Measurements from ENCODE around the gene XXYLT1.
"Not testable (repeated sequence)": the region's sequence is repeated elsewhere in the genome, so short reads cannot be mapped to it uniquely, and the experiment has no call there.

The XXYLT1 gene

DNA sequence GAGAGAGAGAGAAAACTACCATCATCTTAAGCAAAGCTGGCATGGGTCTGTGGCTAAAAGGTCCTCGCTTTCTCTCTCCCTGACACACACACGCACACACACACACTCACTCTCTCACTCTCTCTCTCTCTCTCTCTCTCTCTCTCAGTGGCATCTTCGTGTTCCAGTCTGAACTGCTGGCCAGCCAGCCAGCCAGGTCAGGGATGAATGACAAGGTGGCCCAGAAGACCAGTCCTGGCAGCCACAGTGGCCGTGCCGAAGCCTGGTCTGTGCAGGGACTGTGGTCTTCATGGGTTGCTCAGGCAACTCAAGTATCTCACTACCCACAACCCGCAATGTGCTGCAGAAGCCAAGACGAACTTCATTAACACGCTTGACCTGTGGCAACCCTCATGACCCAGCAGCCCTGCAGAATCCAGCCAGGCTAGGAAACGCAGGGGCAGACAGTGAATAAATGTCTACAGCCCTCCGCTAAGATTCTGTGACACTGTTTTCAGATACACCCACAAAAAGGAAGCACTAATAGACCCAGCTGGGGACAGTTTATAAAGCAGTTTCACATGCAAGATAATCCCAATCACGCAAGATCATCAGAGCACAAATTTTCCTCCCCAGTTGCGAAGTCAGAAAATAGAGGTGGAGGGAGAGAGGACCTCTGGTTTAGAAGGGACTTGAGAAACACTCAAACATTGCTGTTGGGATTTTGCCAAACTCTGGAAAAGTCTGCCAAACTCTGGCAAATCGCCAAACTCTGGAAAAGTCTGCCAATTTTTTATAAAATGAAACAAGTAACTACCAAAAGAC, 66.4 kb downstream of the XXYLT1 start:
- DNase-seq = no peak

DNA sequence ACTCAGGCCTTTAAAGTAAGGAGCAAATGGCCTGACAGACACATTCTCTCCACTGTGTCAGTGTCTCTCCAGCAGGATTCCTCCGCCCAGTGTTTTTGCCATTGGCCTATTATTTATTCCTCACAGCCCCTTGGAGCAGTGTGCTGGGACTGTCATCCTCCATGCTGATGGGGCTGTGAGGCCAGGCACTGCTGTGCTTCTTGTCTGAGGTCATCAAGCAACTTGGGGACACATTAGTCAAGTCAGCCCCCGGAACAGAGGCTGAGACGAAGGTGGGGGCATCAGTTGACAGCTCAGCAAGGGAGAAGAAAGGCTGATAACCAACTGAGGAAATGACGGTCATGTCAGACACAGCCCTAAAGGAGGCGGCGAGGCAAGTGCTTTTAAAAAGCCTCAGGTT, 67.4 kb downstream of the XXYLT1 start:
- no peak for DNase-seq

DNA sequence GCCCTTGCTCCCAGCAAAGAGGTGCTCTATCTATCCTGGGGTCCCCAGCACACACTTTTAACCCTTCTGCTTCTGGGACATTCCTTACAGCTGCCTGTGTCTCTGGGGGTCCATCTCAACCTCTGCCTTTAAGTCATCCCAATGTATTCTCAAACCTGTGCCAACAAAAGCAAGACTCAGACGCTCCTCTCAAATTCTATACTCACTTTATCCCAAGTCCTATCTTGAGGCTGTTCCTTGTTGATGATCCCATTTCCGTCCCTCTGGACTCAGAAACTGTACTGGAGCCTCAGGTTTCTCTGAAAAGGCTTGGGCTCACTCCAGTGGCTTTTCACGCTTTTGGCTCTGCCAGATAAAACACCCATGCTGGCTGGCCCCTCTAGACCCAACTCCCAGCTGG, 69.7 kb downstream of the XXYLT1 start:
- DNase-seq = no peak

DNA sequence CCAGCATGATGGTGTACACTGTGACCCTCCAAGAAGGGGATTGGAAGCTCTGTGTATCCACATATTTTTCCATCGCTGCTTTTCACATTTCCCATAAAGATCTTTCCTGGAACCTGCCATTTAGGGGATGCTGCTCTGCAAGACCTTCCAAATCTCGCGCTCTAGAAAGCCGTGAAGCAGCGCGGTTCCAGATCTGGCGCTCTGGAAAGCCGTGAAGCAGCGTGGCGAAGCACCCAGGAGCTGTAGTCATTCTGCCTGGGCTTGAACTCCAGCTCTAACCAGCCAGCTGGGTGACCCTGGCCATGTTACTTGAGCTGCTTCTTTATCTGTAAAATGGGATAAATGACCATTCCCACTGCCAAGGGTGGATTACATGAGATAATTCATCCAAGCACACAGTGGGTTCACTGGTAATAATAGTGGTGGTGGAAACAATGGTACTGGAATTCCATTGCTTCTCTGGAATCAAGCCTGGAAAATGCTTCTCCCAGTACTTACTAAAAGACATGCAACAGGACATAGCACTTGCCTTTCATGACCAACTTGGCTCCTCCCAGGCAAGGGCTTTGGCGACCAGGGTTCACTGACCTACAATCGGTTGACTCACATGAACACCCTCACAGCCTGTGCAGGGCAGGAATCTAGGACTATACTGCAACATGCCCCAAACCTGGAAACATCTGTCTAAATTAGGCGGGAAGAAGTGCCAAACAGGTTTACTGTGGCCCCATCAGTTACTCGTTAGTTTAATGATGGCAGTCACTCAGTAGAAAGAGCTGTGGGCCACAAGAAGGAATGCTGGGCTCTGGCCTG, 70.7 kb downstream of the XXYLT1 start:
- no peak for DNase-seq

- no peak for DNase-seq
Observed at GRCh38 chr3:195198426-195199346, 72.3 kb downstream of the XXYLT1 start.

DNA sequence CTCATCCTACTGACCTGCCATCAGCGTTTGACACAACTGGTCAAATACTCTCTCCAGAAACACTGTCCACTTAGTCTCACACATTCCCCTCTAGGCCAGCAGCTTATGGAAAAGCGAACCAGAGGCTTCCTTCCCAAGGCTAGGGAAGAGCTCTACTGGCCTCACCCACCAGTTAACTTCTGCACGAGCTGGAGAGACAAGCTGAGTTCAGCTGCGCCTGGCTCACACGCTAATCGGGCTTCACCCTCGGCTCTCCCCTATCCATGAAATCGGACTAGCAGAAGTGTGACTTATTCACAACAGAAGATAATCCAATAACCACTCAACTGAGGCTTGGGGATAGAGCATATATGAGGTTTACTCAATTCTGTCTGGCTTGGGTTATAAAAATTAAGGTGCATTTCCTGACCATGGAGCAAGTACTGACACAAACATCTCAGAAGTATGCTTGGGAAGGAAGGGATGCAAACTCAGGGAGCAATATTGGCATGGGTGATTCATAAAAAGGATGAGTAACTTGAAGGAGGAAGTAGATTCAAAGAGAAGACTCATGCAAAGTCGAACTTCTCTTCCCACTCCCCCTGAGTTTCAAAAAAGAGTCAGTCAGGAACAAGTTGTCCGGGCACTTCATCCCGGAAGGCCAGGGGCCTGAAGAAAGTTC, 73.1 kb downstream of the XXYLT1 start:
- DNase-seq = no peak

GRCh38 chr3:195196266-195196665, 74.7 kb downstream of the XXYLT1 start:
- DNase-seq = no peak

GRCh38 chr3:195195321-195196209, 75.4 kb downstream of the XXYLT1 start:
- DNase-seq = no peak

DNA sequence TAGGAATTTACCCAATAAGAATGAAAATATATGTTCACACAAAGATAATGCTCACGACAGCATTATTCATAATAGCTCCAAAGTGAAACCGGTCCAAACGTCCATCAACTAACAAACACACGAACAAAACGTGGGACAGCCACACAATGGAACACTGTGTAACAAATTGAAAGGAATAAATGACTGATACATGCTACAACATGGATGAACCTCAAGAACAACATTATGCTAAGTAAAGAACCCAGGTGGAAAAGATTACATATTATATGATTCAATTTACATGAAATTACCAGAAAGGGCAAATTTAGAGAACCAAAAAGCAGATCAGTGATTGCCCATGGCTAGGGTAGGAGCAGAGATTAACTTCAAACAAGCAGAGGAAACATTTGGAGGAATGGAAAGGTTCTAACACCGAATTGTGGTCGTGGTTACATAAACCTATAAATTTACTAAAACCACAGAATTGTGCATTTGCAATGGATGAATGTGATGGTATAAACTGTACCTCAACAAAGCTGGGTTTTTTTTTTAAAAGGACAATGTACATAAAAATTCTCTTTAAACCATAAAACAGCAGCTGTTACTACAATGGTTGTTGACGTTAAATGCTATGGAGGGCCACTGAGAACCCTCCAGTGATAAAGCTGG, 76.3 kb downstream of the XXYLT1 start:
- DNase-seq = no peak

GRCh38 chr3:195191580-195191979, 79.4 kb downstream of the XXYLT1 start:
- DNase-seq = no peak

DNA sequence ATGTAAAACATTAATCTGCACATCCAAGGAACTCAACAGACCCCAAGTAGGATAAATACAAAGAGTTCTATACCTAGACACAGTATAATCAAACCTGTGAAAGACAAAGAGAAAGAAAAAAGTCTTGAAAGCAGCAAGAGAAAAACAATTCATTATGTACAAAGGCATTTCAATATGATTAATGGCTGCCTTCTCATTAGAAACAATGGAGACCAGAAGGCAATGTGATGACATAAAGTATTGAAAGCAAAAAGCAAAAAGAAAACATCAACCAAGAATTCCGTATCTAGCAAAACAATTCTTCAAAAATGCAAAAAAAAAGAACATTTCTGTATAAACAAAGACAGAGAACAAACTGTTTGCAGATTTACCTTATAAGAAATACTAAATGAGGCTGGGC, 81.1 kb downstream of the XXYLT1 start:
- no peak for DNase-seq

DNA sequence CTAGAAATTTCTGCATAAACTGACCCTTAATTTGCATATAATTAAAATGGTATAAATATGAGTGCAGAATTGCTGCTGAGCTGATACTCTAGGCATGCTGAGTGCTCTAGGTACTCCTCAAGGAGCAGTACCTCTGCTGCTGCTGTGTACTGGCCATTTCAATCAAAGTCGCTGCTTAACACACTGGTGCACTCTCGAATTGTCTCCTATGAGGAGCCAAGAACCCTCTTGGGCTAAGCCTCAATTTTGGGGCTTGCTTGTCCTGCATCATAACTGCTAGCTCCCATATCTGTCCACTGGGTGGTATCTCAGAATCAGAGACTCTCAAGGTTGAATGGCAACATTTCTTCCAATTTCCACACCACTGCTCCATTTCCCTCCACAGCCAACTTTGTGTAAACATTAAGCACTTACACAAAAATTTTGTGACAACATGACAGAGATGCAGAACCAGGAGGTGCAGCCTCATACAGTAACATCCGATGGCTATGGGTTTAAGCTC, 82.5 kb downstream of the XXYLT1 start:
- DNase-seq = no peak

DNA sequence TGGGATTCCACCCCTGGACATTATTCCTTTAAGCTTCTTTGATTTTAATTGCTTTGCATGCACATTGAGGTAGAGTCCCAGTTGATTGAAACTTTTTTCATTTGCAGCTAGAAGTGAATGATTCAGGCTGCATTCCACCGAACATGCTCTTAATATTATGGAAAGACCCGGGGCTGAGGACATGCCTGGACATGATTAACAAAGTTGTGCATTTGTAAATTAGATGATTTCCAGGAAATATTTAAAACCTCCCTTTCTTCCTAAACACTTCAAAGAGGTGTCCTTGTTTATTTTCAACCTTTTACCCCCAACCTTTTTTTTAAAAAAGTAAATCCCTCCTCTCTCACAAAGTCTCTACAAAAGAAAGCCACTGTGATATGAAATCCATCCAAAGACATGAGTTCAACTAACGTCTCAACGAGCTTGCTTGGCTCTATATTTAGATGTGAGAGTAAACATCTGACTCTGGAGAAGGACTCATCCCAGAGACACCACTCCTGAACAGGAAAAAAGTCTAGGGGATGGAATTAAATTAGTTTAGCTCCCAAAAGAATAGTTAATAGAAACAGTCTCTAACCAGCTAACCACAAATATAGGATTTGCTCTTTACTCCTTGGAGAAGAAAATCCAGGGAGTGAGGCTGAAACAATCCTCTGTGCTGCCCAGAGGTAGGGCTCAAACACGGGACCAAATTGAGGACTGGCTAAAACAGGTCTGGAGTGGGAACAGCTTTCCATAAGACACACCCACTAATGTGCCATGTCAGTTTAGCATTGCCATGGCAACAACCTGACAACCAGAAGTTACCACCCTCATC, 83.1 kb downstream of the XXYLT1 start:
- no peak for DNase-seq

- DNase-seq = not testable (repeated sequence)
Observed at GRCh38 chr3:195186710-195187047, 84.3 kb downstream of the XXYLT1 start.

GRCh38 chr3:195186041-195186709, 84.8 kb downstream of the XXYLT1 start:
- no peak for DNase-seq

- DNase-seq = no peak
Observed at GRCh38 chr3:195185583-195185982, 85.4 kb downstream of the XXYLT1 start.

- DNase-seq = no peak
Observed at GRCh38 chr3:195184716-195185421, 86.1 kb downstream of the XXYLT1 start.

DNA sequence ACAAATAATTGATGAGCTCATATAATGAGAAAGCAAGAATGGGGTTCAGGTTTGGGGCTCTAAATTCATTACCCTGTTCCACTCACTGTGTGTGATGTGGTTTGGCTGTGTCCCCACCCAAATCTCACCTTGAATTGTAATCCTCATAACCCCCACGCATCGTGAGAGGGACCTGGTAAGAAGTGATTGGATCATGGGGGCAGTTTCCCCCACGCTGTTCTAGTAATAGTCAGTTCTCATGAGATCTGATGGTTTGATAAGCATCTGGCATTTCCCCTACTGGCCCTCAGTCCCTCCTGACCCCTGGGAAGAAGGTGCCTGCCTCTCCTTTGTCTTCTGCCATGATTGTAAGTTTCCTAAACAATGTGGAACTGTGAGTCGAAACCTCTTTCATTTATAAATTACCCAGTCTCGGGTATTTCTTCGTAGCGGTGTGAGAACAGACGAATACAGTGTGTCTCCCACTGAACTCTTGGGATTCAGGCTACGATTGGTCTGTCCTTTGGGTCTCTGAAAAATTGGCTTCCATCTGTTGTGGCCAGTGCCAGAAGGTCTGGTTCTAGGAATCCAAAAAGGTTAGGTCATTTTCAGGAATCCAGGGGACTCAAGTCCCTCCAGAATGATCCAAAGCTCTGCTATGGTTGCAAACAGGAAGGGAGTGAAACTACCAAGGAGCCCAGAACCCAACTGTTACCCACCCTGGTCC, 87.7 kb downstream of the XXYLT1 start:
- DNase-seq = no peak
